ENCODE data around the gene GPR155.

DNA sequence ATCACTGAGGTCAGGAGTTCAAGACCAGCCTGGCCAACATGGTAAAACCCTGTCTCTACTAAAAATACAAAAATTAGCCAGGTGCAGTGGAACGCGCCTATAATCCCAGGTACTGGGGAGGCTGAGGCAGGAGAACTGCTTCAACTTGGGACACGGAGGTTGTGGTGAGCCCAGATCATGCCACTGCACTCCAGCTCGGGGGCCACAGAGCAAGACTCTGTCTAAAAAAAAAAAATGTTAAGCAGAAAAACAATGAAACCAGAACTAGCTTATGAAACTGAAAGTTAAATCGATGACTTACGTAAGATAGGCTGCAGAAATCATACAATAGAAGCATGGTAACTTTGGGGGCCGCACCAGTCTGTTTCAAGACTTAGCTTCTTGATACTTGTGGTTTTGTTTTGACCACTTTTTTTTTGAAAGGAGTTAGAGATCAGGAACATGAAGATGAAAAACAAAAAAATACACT, 6.2 kb upstream of the GPR155 start:
- TF ChIP-seq, protein P1, sequence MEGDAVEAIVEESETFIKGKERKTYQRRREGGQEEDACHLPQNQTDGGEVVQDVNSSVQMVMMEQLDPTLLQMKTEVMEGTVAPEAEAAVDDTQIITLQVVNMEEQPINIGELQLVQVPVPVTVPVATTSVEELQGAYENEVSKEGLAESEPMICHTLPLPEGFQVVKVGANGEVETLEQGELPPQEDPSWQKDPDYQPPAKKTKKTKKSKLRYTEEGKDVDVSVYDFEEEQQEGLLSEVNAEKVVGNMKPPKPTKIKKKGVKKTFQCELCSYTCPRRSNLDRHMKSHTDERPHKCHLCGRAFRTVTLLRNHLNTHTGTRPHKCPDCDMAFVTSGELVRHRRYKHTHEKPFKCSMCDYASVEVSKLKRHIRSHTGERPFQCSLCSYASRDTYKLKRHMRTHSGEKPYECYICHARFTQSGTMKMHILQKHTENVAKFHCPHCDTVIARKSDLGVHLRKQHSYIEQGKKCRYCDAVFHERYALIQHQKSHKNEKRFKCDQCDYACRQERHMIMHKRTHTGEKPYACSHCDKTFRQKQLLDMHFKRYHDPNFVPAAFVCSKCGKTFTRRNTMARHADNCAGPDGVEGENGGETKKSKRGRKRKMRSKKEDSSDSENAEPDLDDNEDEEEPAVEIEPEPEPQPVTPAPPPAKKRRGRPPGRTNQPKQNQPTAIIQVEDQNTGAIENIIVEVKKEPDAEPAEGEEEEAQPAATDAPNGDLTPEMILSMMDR (IDR thresholded peaks at IDR 0.05; ENCODE audit: borderline replicate concordance, extremely low read depth, low read length, poor library complexity, severe bottlenecking): no peak
- TF ChIP-seq EZH2 (IDR thresholded peaks at IDR 0.05; ENCODE audit: borderline replicate concordance, low read depth, low read length, severe bottlenecking): no peak

All from DND-41 (cell line).